Adipose tissue (tissue), 3 donors: ENCODE data around the gene CPEB1. TPM values are rescaled to one million over a fixed set of nuclear protein-coding genes. Genes with fewer than 3 reads are reported as not detected.

ENCODE experiments used
- H3K27ac ChIP-seq: one replicate; pipeline ENCODE4 v1.5.1; 2013; ENCODE audit warnings: low read depth, low read length
- WGBS, 3 donors: extraction: QIAGEN DNeasy Blood & Tissue Kit; methylation state at CpG; one replicate each; pipeline ENCODE4 v1.1.7; 2013; 5-methylcytosine and 5-hydroxymethylcytosine counted together
- polyA plus RNA-seq, 3 donors: library from polyadenylated mRNA; stranded (reverse); fragments of 200-250 nt; gene quantifications; one replicate each; pipeline ENCODE4 v1.2.3, GENCODE V29; 2013
- donor health status: healthy with polysubstance abuse.
- donor health status: Bipolar disorder and iron deficiency.
- donor health status: healthy.

Gene CPEB1
- polyA plus RNA-seq, 3 donors = 0.48 to 8.2 (median 0.49) TPM

- H3K27ac ChIP-seq = no peak overlapping the region
- 26 to 53% (median 43%) methylated on average over 1 of the region's 1 CpG for WGBS, 3 donors
Observed at GRCh38 chr15:82558502-82558901, 88.7 kb downstream of the CPEB1 start.

- no peak overlapping the region for H3K27ac ChIP-seq
- WGBS, 3 donors = 76 to 85% (median 84%) methylated on average over 7 of the region's 7 CpGs
Observed at GRCh38 chr15:82556315-82557035, 90.7 kb downstream of the CPEB1 start.

DNA sequence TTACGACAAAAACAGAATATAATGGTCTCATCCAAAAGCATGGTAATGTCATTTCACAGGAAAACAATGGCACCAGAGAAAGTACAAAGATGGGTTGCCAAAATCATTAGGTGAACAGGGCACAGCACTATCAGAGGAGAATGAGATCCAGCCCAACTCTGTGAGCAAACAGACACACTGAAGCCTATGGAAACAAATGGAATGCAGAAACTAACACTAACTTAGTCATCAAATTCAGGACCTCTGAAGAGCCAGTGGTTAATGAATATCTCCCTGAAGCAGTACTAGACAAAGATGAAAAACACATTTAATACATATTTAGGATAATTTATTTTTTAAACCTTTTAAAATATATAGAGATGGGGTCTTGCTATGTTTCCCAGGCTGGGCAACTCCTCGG, 92.3 kb downstream of the CPEB1 start:
- 84 to 93% (median 86%) methylated on average over 2 of the region's 2 CpGs for WGBS, 3 donors
- H3K27ac ChIP-seq = no peak overlapping the region

GRCh38 chr15:82554351-82554750, 92.8 kb downstream of the CPEB1 start:
- no peak overlapping the region for H3K27ac ChIP-seq
- WGBS, 3 donors = 91 to 98% (median 94%) methylated on average over 1 of the region's 1 CpG

DNA sequence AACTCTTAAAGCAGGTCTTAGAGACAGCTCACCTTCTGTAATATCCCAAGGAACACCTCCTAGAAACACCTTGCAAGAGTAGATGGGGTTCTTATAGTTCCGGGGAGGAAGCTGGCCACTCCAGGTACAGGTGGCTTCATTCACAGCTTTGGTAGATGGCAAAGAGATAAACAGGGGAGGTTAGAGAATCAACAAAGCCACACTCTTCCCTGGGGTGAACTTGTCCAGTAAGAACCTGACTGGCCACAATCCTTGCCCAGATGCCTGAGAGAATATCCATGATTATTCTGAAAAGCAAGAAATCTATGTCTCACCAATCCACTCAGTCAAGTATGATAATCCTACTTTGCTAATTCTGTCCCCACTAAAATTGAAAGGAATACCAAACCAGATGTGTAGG, 93.3 kb downstream of the CPEB1 start:
- no peak overlapping the region for H3K27ac ChIP-seq
- WGBS, 3 donors = 82 to 90% (median 86%) methylated on average over 1 of the region's 1 CpG

DNA sequence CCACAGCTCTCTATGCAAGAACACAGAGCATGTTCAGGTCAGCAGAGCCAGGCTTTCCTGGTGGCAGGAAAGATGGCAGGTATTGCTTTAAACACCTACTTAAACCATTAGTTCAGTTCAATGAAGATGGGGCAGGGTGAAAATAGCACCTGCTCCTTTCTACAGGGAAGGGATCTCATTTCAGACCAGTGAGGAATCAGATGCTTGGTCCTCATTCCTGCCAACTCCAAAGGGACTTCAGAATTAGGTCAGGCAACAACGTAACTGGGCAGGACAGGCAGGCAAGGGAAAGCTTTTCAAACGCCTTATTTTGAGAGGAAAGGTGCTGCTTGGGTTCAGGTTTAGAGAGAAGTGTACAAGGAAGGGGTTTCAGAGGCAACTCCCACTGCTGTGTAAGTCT, 94.3 kb downstream of the CPEB1 start:
- 57 to 73% (median 68%) methylated on average over 2 of the region's 2 CpGs for WGBS, 3 donors
- no peak overlapping the region for H3K27ac ChIP-seq

- WGBS, 3 donors = 68 to 78% (median 77%) methylated on average over 5 of the region's 5 CpGs
- H3K27ac ChIP-seq = no peak overlapping the region
Observed at GRCh38 chr15:82551646-82552247, 95.4 kb downstream of the CPEB1 start.

DNA sequence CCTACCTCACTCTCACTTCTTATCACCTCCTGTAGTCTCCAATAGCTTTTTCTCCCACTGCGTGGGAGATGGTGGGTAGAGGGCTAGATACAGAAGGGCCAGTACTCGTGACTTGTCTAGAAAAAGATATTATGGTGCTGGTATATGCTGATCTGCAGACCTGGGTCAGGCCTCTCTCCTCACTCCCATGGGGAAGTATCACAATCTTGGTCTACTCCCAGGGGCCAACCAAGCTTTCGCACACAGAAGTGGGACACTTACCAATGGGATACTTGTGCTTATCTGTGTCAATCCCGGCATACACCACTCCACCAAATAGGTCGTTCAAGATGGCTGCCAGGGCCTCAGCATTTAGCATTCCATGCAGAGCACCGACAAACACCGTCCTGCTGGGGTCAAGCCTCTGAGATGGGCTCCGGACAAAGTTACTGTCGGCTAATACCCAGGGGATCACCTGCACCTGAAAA, 97.9 kb downstream of the CPEB1 start:
- no peak overlapping the region for H3K27ac ChIP-seq
- WGBS, 3 donors = 87 to 94% (median 93%) methylated on average over 9 of the region's 9 CpGs

GRCh38 chr15:82548700-82549099, 98.5 kb downstream of the CPEB1 start:
- no peak overlapping the region for H3K27ac ChIP-seq
- 79 to 82% (median 81%) methylated on average over 2 of the region's 2 CpGs for WGBS, 3 donors

DNA sequence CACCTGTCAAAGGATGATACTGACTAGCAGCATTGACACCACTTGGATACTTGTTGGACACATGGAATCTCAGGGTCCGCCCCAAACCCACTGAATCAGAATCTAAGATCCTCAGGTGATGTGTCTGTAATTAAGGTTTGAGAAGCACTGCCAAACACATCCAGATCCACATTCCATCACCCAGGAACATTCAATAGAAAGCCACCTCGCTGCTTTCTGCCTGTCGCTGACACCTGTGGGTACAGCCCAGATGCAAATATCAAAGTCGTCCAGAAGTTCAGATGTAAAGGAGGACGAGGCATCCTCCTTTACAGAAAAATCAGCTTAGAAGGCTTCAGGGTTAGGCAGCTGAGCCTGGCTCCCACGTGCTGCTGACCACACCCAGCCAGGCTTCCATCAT, 101.7 kb downstream of the CPEB1 start:
- 64 to 86% (median 86%) methylated on average over 6 of the region's 6 CpGs for WGBS, 3 donors
- no peak overlapping the region for H3K27ac ChIP-seq

GRCh38 chr15:82545002-82545401, 102.2 kb downstream of the CPEB1 start:
- H3K27ac ChIP-seq = no peak overlapping the region
- 41 to 63% (median 61%) methylated on average over 3 of the region's 3 CpGs for WGBS, 3 donors

DNA sequence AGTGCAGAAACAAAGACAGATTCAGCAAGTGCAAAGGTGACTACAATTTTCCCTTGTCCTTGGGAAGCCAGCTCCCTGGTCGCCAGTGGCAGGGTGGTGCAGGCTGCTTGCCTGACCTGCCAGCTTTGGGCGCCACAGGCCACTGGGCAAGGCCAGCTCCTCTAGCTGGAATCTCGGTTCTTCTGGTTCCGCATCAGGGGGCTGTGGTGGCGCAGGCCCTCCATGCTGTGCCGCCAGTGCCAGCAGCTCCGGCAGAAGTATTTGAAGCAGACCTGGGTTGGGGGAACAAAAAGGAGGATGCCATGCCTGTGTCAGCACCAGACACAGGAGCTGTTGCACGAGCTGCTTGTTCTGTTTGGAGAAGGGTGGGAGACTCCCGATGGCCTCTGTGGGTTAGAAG, 102.7 kb downstream of the CPEB1 start:
- 66 to 90% (median 87%) methylated on average over 9 of the region's 9 CpGs for WGBS, 3 donors
- no peak overlapping the region for H3K27ac ChIP-seq

DNA sequence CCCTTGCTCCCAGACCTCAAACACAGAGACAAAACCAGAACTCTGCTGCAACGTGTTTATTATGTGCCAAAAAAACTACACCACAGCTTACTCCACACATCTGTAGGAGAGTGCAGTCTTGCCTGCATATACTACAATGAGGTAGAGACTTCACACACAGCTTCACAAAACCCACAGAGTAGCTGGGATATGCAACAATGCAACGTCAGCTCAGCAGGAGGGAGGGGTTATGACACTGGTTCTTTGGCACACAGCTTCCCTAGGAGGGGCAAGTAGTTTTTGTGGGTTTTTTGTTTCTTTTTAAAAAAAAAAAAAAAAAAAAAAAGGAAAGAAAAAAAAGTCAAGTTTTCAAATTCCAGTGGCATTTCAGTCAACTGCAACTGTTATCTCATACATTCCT, 104.0 kb downstream of the CPEB1 start:
- no peak overlapping the region for H3K27ac ChIP-seq
- WGBS, 3 donors = 9 to 48% (median 21%) methylated on average over 2 of the region's 2 CpGs

DNA sequence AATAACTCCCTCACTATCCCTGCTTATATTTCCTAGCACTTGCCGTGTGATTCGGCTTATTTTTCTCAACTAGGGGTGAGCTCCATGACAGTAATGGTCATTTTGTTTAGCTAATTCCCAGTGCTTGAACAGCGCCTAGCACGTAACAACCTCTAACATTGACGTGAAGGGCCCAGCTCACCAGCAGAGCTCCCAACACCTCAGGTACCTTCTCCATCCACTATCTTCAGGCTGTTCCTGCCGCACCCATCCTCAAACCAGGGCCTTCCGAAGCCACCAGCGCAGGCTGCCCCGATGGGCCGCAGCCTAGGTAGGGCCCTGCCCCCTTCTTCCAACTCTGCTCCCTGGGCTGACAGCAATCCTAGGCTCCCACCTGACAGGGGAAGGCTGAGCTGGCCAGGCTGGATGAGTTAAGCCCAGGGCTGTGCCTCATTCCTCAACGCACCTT, 106.2 kb downstream of the CPEB1 start:
- 13 to 28% (median 25%) methylated on average over 11 of the region's 11 CpGs for WGBS, 3 donors
- no peak overlapping the region for H3K27ac ChIP-seq

DNA sequence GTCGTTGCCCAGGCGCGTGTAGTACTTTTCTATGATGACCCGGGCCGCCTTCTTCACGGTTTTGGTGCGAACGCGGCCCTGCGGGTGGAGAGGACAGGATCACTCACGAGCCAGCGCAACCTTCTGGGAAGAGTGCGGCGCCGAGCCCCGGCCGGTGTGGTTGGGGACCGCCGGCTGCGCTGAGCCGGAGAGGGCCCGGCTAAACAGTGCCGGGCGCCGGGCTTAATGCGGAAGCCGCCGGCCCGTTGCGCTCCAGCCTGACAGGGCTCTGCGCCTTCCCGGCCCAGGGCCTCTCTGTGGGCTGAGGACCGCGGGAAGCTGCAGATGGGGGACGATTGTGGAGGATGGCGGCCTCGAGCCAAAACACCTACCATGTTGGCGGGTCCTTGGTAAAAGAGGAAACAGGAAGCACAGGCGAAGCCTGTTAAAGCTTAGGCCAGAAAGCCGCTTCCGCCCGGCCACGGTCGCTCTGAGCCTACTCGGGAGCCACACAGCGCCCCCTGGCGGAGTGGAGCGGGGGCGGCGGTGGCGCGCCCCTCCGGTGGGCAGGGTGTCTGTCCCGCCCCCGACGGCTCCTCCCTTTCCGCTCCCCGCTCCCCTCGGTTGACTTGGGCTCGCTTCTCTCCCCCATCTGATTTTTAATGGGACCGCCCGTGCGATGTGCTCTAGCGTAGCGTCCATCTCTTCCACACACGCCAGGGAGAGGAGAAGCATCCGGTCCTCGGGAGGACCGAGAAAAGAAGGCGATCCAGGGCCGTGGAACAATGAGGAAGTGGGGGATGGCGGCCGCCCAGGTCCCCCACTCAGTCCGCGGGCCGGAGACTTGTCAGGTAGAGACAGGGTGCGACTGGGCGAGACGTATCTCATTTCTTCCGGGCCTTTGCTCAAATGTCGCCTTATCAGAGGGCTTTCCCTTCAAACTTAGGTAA, 106.8 kb downstream of the CPEB1 start, which contains the start of gene RPS17:
TSS of gene RPS17 (minus strand) at position 403 of the 929 bp plus-strand sequence. CDS start at position 374, 29 bp downstream.
- H3K27ac ChIP-seq = no peak within 1 kb of the TSS
- 0 to 1% (median 0%) methylated on average over 79 to 81 of the region's 81 CpGs for WGBS, 3 donors

- H3K27ac ChIP-seq = no peak overlapping the region
Observed at GRCh38 chr15:82539691-82540054, 107.5 kb downstream of the CPEB1 start.

DNA sequence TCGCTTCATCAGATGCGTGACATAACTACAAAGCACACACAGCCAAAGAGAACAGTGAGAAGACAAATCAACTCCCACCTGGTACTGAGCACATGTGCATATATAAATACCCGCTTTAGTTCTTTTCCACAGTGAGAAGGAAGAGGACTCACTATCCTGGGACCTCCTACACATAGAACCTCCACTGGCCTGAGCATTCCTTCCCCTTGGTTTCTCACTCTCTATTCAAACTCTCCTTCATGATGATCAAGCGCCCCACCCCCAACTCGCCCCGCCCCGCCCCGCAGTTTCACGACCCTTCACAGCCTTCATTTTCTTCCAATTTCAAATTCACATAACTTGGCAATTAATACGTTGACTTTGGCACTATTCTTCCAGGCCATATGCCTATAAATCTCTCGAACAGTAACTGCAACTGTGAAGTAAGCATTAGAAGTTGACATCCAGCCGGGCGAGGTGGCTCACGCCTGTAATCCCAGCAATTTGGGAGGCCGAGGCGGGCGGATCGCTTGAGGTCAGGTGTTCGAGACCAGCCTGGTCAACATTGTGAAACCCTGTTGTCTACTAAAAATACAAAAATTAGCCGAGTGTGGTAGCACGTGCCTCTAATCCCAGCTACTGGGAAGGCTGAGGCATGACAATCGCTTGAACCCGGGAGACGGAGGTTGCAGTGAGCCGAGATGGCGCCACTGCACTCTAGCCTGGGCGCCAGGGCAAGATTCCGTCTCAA, 108.0 kb downstream of the CPEB1 start:
- WGBS, 3 donors = 15 to 23% (median 20%) methylated on average over 26 to 28 of the region's 28 CpGs
- no peak overlapping the region for H3K27ac ChIP-seq

More at GRCh38 chr15:82539691-82540054, 107.5 kb downstream of the CPEB1 start:
- 0 to 1% (median 1%) methylated on average over 23 of the region's 23 CpGs for WGBS, 3 donors

GRCh38 chr15:82537351-82537908, 109.7 kb downstream of the CPEB1 start:
- WGBS, 3 donors = 78 to 84% (median 81%) methylated on average over 4 of the region's 4 CpGs
- H3K27ac ChIP-seq = no peak overlapping the region
